H1 (cell line): ENCODE results near the gene BACE2. TPM values are rescaled to one million over a fixed set of nuclear protein-coding genes. Genes with fewer than 3 reads are reported as not detected.

Experiments used
- JUND ChIP-seq: IDR thresholded peaks from 2 replicates; pipeline ENCODE4 v1.6.1; 2011; ENCODE audit warnings: mild to moderate bottlenecking, improper control_type of control experiment, low read length
- SRF ChIP-seq: IDR thresholded peaks from 2 replicates; pipeline ENCODE4 v1.6.1; 2011; ENCODE audit warnings: mild to moderate bottlenecking, low read depth, low read length, moderate library complexity
- polyA plus RNA-seq, 7 experiments: library from polyadenylated mRNA; depleted of rRNA in 3 of 7; stranded (reverse) in 5 of 7; unstranded in 2 of 7; fragments of >200 nt in 5 of 7; fragments of 200-250 nt in 2 of 7; gene quantifications; 1 replicate in 5 of 7; 2 replicates in 1 of 7; 4 replicates in 1 of 7; pipeline versions ENCODE4 v1.2.1 to v1.2.3, GENCODE V29; 2011 to 2013; ENCODE audit warnings: missing spikeins in 2 of 7, mixed read lengths in 2 of 7
- total RNA-seq: library from RNA; stranded (reverse); fragmentation: NEBNext Ultra II Directional; extraction: Animal tissue kit (Norgen Biotek cat#: 25700); gene quantifications from 2 replicates; pipeline ENCODE4 v1.2.1, GENCODE V29; 2021

BACE2 gene
- total and polyA plus RNA-seq, 2 of the 8 experiments (the other 6 are each of a cell fraction or from before 2014, with no cell fraction given) = 8.1 to 10.9 TPM

- TF ChIP-seq SRF (no peak), JUND (no peak)
- TF ChIP-seq, all 59 proteins: peak for 0
Measured at GRCh38 chr21:41208376-41208763, 40.4 kb downstream of the BACE2 start (continued).
